CD4-positive, alpha-beta T cell (primary cell): ENCODE results near the gene DSCAML1. TPM values are rescaled to one million over a fixed set of nuclear protein-coding genes. Genes with fewer than 3 reads are reported as not detected.

Source experiments
- ATAC-seq: fragments of 200-7000 bp; cut with Tn5 transposase; one replicate; pipeline ENCODE4 v1.10.0; 2022; ENCODE audit warnings: mild to moderate bottlenecking; ENCODE audit not compliant: poor library complexity
- CTCF ChIA-PET: fragments of 350-600 bp; sonication (Branson Sonifier 250); formaldehyde crosslinking; loops from one replicate; lab custom pipeline; 2021; ENCODE audit warnings: antibody characterized with exemption, inconsistent platforms; lab: Charles Lee
- POLR2A ChIA-PET: fragments of 350-600 bp; sonication (Branson Sonifier 250); formaldehyde crosslinking; loops from one replicate; lab custom pipeline; 2021; ENCODE audit warnings: antibody characterized with exemption, inconsistent platforms; lab: Charles Lee
- DNase-seq, 14 experiments: peaks; one replicate each; pipeline ENCODE4 v3.0.0-alpha.2; 2013 to 2020; ENCODE audit warnings: mixed read lengths in 2 of 14
- H3K27ac ChIP-seq, 2 donors: one replicate each; pipeline versions ENCODE4 v1.5.1 to v1.7.0; 2013; ENCODE audit warnings: low read length in 2 of 2, low read depth in 1 of 2, mild to moderate bottlenecking in 1 of 2
- H3K27me3 ChIP-seq, 2 experiments: 1 replicate in 1 of 2; 2 replicates in 1 of 2; pipeline versions ENCODE4 v1.6.1 to v1.7.0; 2013; ENCODE audit warnings: low read length in 2 of 2, control low read depth in 1 of 2, mild to moderate bottlenecking in 1 of 2, moderate library complexity in 1 of 2; ENCODE audit not compliant: insufficient read depth in 2 of 2, control insufficient read depth in 1 of 2
- H3K36me3 ChIP-seq: one replicate; pipeline ENCODE4 v1.6.1; 2013; ENCODE audit warnings: low read length, control low read depth; ENCODE audit not compliant: insufficient read depth
- H3K4me1 ChIP-seq: one replicate; pipeline ENCODE4 v1.6.1; 2013; ENCODE audit warnings: low read length, control low read depth; ENCODE audit not compliant: insufficient read depth
- H3K4me3 ChIP-seq: one replicate; pipeline ENCODE4 v1.5.1; 2013; ENCODE audit warnings: mild to moderate bottlenecking, low read length, moderate library complexity
- H3K9me3 ChIP-seq, 2 experiments: 1 replicate in 1 of 2; 2 replicates in 1 of 2; pipeline versions ENCODE4 v1.6.1 to v1.7.0; 2013; ENCODE audit warnings: low read length in 2 of 2, mild to moderate bottlenecking in 2 of 2, control low read depth in 1 of 2, moderate library complexity in 1 of 2; ENCODE audit not compliant: control insufficient read depth in 1 of 2, insufficient read depth in 1 of 2
- H3K27ac Mint-ChIP-seq: one replicate; pipeline ENCODE4 v1.8.0; 2020; ENCODE audit warnings: mixed read lengths
- H3K27me3 Mint-ChIP-seq: one replicate; pipeline ENCODE4 v1.8.0; 2021; ENCODE audit warnings: mixed read lengths
- H3K36me3 Mint-ChIP-seq: one replicate; pipeline ENCODE4 v1.8.0; 2021; ENCODE audit warnings: low read depth, mixed read lengths
- H3K4me1 Mint-ChIP-seq: one replicate; pipeline ENCODE4 v1.8.0; 2021; ENCODE audit warnings: low read depth, mixed read lengths
- H3K4me3 Mint-ChIP-seq: one replicate; pipeline ENCODE4 v1.8.0; 2020; ENCODE audit warnings: mild to moderate bottlenecking, mixed read lengths
- H3K9me3 Mint-ChIP-seq: one replicate; pipeline ENCODE4 v1.8.0; 2020; ENCODE audit warnings: mixed read lengths
- CTCF ChIP-seq: fragments of 200-600 bp; IDR thresholded peaks from one replicate; pipeline ENCODE4 v1.8.0; 2022; ENCODE audit warnings: antibody characterized with exemption, mild to moderate bottlenecking
- intact Hi-C, 2 experiments: fragments of 100-400 bp; cut with DNase I in 1 of 2; cut with micrococcal nuclease in 1 of 2; formaldehyde crosslinking; loops; one replicate each; pipeline versions ENCODE4 v1.15.1 to v1.9.0; 2023 to 2025; cut with DNase I, micrococcal nuclease
- total RNA-seq, 174 experiments: library from RNA in 2 of 174; stranded (reverse) in 2 of 174; gene quantifications; one replicate each; pipeline ENCODE4 v1.2.3 and lab custom pipeline; 2021 to 2026

Gene DSCAML1
- total RNA-seq, 2 experiments from 2014 or later, result 0.22 to 0.61 TPM

- Histone ChIP-seq H3K27ac (no peak overlapping the region), H3K4me1 (no peaks in the 10 kb centered on the region), H3K9me3 (no peaks in the 10 kb centered on the region), H3K36me3 (no peaks in the 10 kb centered on the region), H3K4me3 (no peak overlapping the region), H3K27me3 (peaks cover 0 to 9% of the 10 kb centered on the region in 2 experiments)
- CTCF ChIA-PET, result no interaction called here
- Mint-ChIP-seq H3K4me3 (no peak overlapping the region), H3K36me3 (no peaks in the 10 kb centered on the region), H3K9me3 (no peaks in the 10 kb centered on the region), H3K27ac (no peak overlapping the region), H3K4me1 (no peaks in the 10 kb centered on the region), H3K27me3 (no peaks in the 10 kb centered on the region)
- no peak for TF ChIP-seq CTCF
- POLR2A ChIA-PET, result no interaction called here
- intact Hi-C loops, result no loop called here
- ATAC-seq, result no peak
- DNase-seq, result no peak
These were observed 239.7 kb downstream of the DSCAML1 start for GRCh38 chr11:117557361-117557760.

- Histone ChIP-seq H3K27ac (no peak overlapping the region), H3K4me3 (no peak overlapping the region), H3K4me1 (no peaks in the 10 kb centered on the region), H3K9me3 (no peaks in the 10 kb centered on the region), H3K36me3 (no peaks in the 10 kb centered on the region), H3K27me3 (peaks cover 0 to 9% of the 10 kb centered on the region in 2 experiments)
- no peak overlapping the region for H3K4me3 Mint-ChIP-seq
- CTCF ChIA-PET, result no interaction called here
- no peak for TF ChIP-seq CTCF
- intact Hi-C loops, result no loop called here
- H3K27ac Mint-ChIP-seq, result no peak overlapping the region
- POLR2A ChIA-PET, result no interaction called here
- ATAC-seq (no peak), DNase-seq (no peak)
- H3K36me3 Mint-ChIP-seq, result no peaks in the 10 kb centered on the region
- no peaks in the 10 kb centered on the region for H3K4me1 Mint-ChIP-seq
- peaks cover 5% of the 10 kb centered on the region for H3K27me3 Mint-ChIP-seq
- no peaks in the 10 kb centered on the region for H3K9me3 Mint-ChIP-seq
These were observed 242.2 kb downstream of the DSCAML1 start for GRCh38 chr11:117554601-117555333.

- ATAC-seq (no peak), DNase-seq (no peak)
- Histone ChIP-seq H3K27ac (no peak overlapping the region), H3K27me3 (peaks cover 0 to 5% of the 10 kb centered on the region in 2 experiments), H3K9me3 (no peaks in the 10 kb centered on the region), H3K4me3 (no peak overlapping the region), H3K4me1 (no peaks in the 10 kb centered on the region), H3K36me3 (no peaks in the 10 kb centered on the region)
- ChIA-PET POLR2A (no interaction called here), CTCF (no interaction called here)
- peaks cover 5% of the 10 kb centered on the region for H3K27me3 Mint-ChIP-seq
- no peaks in the 10 kb centered on the region for H3K36me3 Mint-ChIP-seq
- H3K4me1 Mint-ChIP-seq, result no peaks in the 10 kb centered on the region
- H3K9me3 Mint-ChIP-seq, result no peaks in the 10 kb centered on the region
- intact Hi-C loops, result no loop called here
- H3K27ac Mint-ChIP-seq, result no peak overlapping the region
- TF ChIP-seq CTCF, result no peak
- no peak overlapping the region for H3K4me3 Mint-ChIP-seq
These were observed 244.4 kb downstream of the DSCAML1 start for GRCh38 chr11:117552626-117553025.
